H1 (cell line): ENCODE data around the gene THPO. TPM values are rescaled to one million over a fixed set of nuclear protein-coding genes. Genes with fewer than 3 reads are reported as not detected.

Experiments used
- CTCF ChIA-PET: fragments of 300-600 bp; sonication (Branson Sonifier 250); formaldehyde crosslinking; loops from one replicate; lab custom pipeline; 2021; ENCODE audit not compliant: partially characterized antibody; lab: Charles Lee
- POLR2A ChIA-PET: fragments of 300-600 bp; sonication (Branson Sonifier 250); formaldehyde crosslinking; loops from one replicate; lab custom pipeline; 2021; ENCODE audit warnings: inconsistent platforms; ENCODE audit not compliant: partially characterized antibody; lab: Charles Lee
- DNase-seq, 2 experiments: peaks; one replicate each; pipeline versions ENCODE4 v3.0.0 to v3.0.0-alpha.2; 2010 to 2022; ENCODE audit warnings: low spot score in 2 of 2, low read depth in 1 of 2, mixed read lengths in 1 of 2
- FAIRE-seq: peaks from 2 replicates; lab custom pipeline; 2011; peaks lifted over from hg19 to GRCh38; lab: Jason Lieb, UNC
- H2AFZ ChIP-seq: 2 replicates; pipeline ENCODE4 v1.8.1; 2012; ENCODE audit warnings: low read length, inconsistent platforms
- H2AK5ac ChIP-seq: 2 replicates; pipeline ENCODE4 v1.6.1; 2013; ENCODE audit warnings: low read depth, low read length
- H2BK120ac ChIP-seq: replicated peaks from 2 replicates; pipeline ENCODE3; 2013; ENCODE audit warnings: low read depth, low read length, inconsistent platforms
- H2BK12ac ChIP-seq: 2 replicates; pipeline ENCODE4 v1.6.1; 2013; ENCODE audit warnings: low read depth, low read length
- H2BK15ac ChIP-seq: 2 replicates; pipeline ENCODE4 v1.6.1; 2013; ENCODE audit warnings: low read length
- H2BK20ac ChIP-seq: 2 replicates; pipeline ENCODE4 v1.6.1; 2013; ENCODE audit warnings: low read length
- H2BK5ac ChIP-seq: 2 replicates; pipeline ENCODE4 v1.6.1; 2013; ENCODE audit warnings: low read depth, low read length
- H3K14ac ChIP-seq: 2 replicates; pipeline ENCODE4 v1.6.1; 2013; ENCODE audit warnings: inconsistent platforms; ENCODE audit not compliant: insufficient read length
- H3K18ac ChIP-seq: 2 replicates; pipeline ENCODE4 v1.6.1; 2013; ENCODE audit warnings: low read length; ENCODE audit errors: extremely low read depth
- H3K23ac ChIP-seq: 2 replicates; pipeline ENCODE4 v1.6.1; 2013; ENCODE audit warnings: inconsistent platforms; ENCODE audit not compliant: insufficient read length
- H3K23me2 ChIP-seq: 2 replicates; pipeline ENCODE4 v1.6.1; 2013; ENCODE audit warnings: low read depth, low read length
- H3K27ac ChIP-seq: 2 replicates; pipeline ENCODE4 v1.6.1; 2011; ENCODE audit warnings: low read depth, low read length, inconsistent platforms
- H3K27me3 ChIP-seq, 4 experiments: replicated peaks in 1 of 4; 1 replicate in 1 of 4; 2 replicates in 3 of 4; pipeline versions ENCODE4 v1.6.1 to v1.8.1; 2011 to 2013; ENCODE audit warnings: low read length in 3 of 4, mild to moderate bottlenecking in 3 of 4, inconsistent platforms in 2 of 4, mixed read lengths in 2 of 4, moderate library complexity in 1 of 4; ENCODE audit not compliant: control insufficient read depth in 3 of 4, insufficient read depth in 3 of 4; ENCODE audit errors: extremely low read depth in 1 of 4
- H3K36me3 ChIP-seq, 4 experiments: 2 replicates each; pipeline versions ENCODE4 v1.6.1 to v1.8.1; 2011 to 2013; ENCODE audit warnings: mild to moderate bottlenecking in 4 of 4, low read length in 3 of 4, moderate library complexity in 2 of 4, control low read depth in 1 of 4, inconsistent platforms in 1 of 4; ENCODE audit not compliant: insufficient read depth in 4 of 4, control insufficient read depth in 2 of 4
- H3K4ac ChIP-seq: replicated peaks from 2 replicates; pipeline ENCODE3; 2013; ENCODE audit warnings: low read length, low read depth, mixed read lengths, inconsistent platforms; ENCODE audit not compliant: insufficient read length
- H3K4me1 ChIP-seq, 4 experiments: replicated peaks in 1 of 4; 1 replicate in 1 of 4; 2 replicates in 3 of 4; pipeline versions ENCODE4 v1.6.1 to v1.8.1; 2011 to 2013; ENCODE audit warnings: low read length in 3 of 4, inconsistent platforms in 2 of 4, mixed read lengths in 1 of 4; ENCODE audit not compliant: insufficient read depth in 4 of 4, control insufficient read depth in 3 of 4
- H3K4me2 ChIP-seq, 2 experiments: 2 replicates each; pipeline versions ENCODE4 v1.6.1 to v1.8.1; 2011 to 2013; ENCODE audit warnings: low read depth in 2 of 2, low read length in 2 of 2, control low read depth in 1 of 2, inconsistent platforms in 1 of 2, mild to moderate bottlenecking in 1 of 2; ENCODE audit not compliant: insufficient read depth in 1 of 2
- H3K4me3 ChIP-seq, 4 experiments: fragments of 200-600, 300-600 bp in 1 of 4; sonication (generic), shearing (Covaris generic), sonication (Bioruptor Twin) in 1 of 4; 2 replicates each; pipeline versions ENCODE4 v1.5.1 to v1.8.1; 2011 to 2016; ENCODE audit warnings: low read length in 4 of 4, low read depth in 3 of 4, control low read depth in 2 of 4, inconsistent platforms in 2 of 4, mild to moderate bottlenecking in 2 of 4, mixed read lengths in 1 of 4, moderate library complexity in 1 of 4; ENCODE audit not compliant: insufficient read depth in 2 of 4; ENCODE audit errors: extremely low read depth in 1 of 4
- H3K56ac ChIP-seq: replicated peaks from 2 replicates; pipeline ENCODE3; 2013; ENCODE audit warnings: low read depth, mild to moderate bottlenecking, mixed read lengths, low read length, inconsistent platforms; ENCODE audit not compliant: insufficient read length
- H3K79me1 ChIP-seq: 2 replicates; pipeline ENCODE4 v1.6.1; 2013; ENCODE audit warnings: low read depth, low read length, control low read depth
- H3K79me2 ChIP-seq, 2 experiments: 2 replicates each; pipeline versions ENCODE4 v1.6.1 to v1.8.1; 2012 to 2013; ENCODE audit warnings: low read length in 2 of 2, mild to moderate bottlenecking in 2 of 2, inconsistent platforms in 1 of 2; ENCODE audit not compliant: insufficient read depth in 2 of 2, control insufficient read depth in 1 of 2
- H3K9ac ChIP-seq, 4 experiments: replicated peaks in 1 of 4; 1 replicate in 1 of 4; 2 replicates in 3 of 4; pipeline versions ENCODE4 v1.6.1 to v1.8.1; 2011 to 2013; ENCODE audit warnings: low read depth in 3 of 4, low read length in 3 of 4, control low read depth in 2 of 4, mild to moderate bottlenecking in 2 of 4, moderate library complexity in 2 of 4, inconsistent platforms in 1 of 4; ENCODE audit errors: extremely low read depth in 1 of 4
- H3K9me3 ChIP-seq, 2 experiments: 2 replicates each; pipeline versions ENCODE4 v1.6.1 to v1.8.1; 2012 to 2013; ENCODE audit warnings: mild to moderate bottlenecking in 2 of 2, moderate library complexity in 2 of 2, control low read depth in 1 of 2, inconsistent platforms in 1 of 2, low read depth in 1 of 2, low read length in 1 of 2, mixed read lengths in 1 of 2; ENCODE audit not compliant: insufficient read depth in 2 of 2
- H4K20me1 ChIP-seq, 2 experiments: replicated peaks in 1 of 2; 2 replicates each; pipeline versions ENCODE3 to v1.8.1; 2011 to 2013; ENCODE audit warnings: inconsistent platforms in 2 of 2, low read length in 2 of 2, mild to moderate bottlenecking in 1 of 2; ENCODE audit not compliant: insufficient read depth in 2 of 2, control insufficient read depth in 1 of 2
- H4K5ac ChIP-seq: 2 replicates; pipeline ENCODE4 v1.6.1; 2013; ENCODE audit warnings: low read length, low read depth, mixed read lengths, inconsistent platforms; ENCODE audit not compliant: insufficient read length
- H4K8ac ChIP-seq: 2 replicates; pipeline ENCODE4 v1.8.0; 2013; ENCODE audit warnings: mild to moderate bottlenecking, moderate library complexity, low read length, inconsistent platforms; ENCODE audit not compliant: insufficient read depth; ENCODE audit errors: extremely low read depth
- H4K91ac ChIP-seq: replicated peaks from 2 replicates; pipeline ENCODE3; 2013; ENCODE audit warnings: low read length, mixed read lengths, inconsistent platforms; ENCODE audit not compliant: insufficient read length
- EZH2 ChIP-seq: fragments of 200-600 bp; sonication (generic); IDR thresholded peaks from 2 replicates; pipeline ENCODE4 v1.7.1; 2012; ENCODE audit warnings: low read depth, mild to moderate bottlenecking, moderate library complexity, low read length, inconsistent platforms; ENCODE audit not compliant: severe bottlenecking
- GTF2F1 ChIP-seq: IDR thresholded peaks from 2 replicates; pipeline ENCODE4 v1.6.1; 2012; ENCODE audit warnings: low read depth, low read length, improper control_type of control experiment, borderline replicate concordance
- NRF1 ChIP-seq: IDR thresholded peaks from 2 replicates; pipeline ENCODE4 v1.6.1; 2011; ENCODE audit warnings: mild to moderate bottlenecking, low read depth, low read length, improper control_type of control experiment
- POLR2A ChIP-seq, 2 experiments: IDR thresholded peaks; 1 replicate in 1 of 2; 2 replicates in 1 of 2; pipeline ENCODE4 v1.6.1; 2011; ENCODE audit warnings: low read depth in 2 of 2, low read length in 2 of 2, mild to moderate bottlenecking in 2 of 2; ENCODE audit errors: control extremely low read depth in 1 of 2
- POU5F1 ChIP-seq: IDR thresholded peaks from 2 replicates; pipeline ENCODE4 v1.6.1; 2011; ENCODE audit warnings: low read depth, mild to moderate bottlenecking, low read length, moderate library complexity
- RNF2 ChIP-seq: fragments of 200-900, 300-1000 bp; sonication (generic); IDR thresholded peaks from 2 replicates; pipeline ENCODE4 v1.7.1; 2016; ENCODE audit warnings: borderline replicate concordance, low read depth, mild to moderate bottlenecking, antibody characterized with exemption, low read length; ENCODE audit not compliant: poor library complexity, severe bottlenecking; ENCODE audit errors: missing control alignments
- RXRA ChIP-seq: IDR thresholded peaks from 2 replicates; pipeline ENCODE4 v1.6.1; 2011; ENCODE audit warnings: low read depth, mild to moderate bottlenecking, low read length, moderate library complexity; ENCODE audit not compliant: insufficient read depth
- SIX5 ChIP-seq: IDR thresholded peaks from 2 replicates; pipeline ENCODE4 v1.6.1; 2011; ENCODE audit warnings: mild to moderate bottlenecking, low read depth, low read length
- SP1 ChIP-seq: IDR thresholded peaks from 2 replicates; pipeline ENCODE4 v1.6.1; 2011; ENCODE audit warnings: low read depth, low read length
- SRF ChIP-seq: IDR thresholded peaks from 2 replicates; pipeline ENCODE4 v1.6.1; 2011; ENCODE audit warnings: mild to moderate bottlenecking, low read depth, low read length, moderate library complexity
- YY1 ChIP-seq: IDR thresholded peaks from 2 replicates; pipeline ENCODE4 v1.6.1; 2011; ENCODE audit warnings: low read depth, mild to moderate bottlenecking, low read length
- ZNF274 ChIP-seq: IDR thresholded peaks from 2 replicates; pipeline ENCODE4 v1.7.0; 2012; ENCODE audit warnings: low read length, borderline replicate concordance; ENCODE audit errors: extremely low read depth
- WGBS, 2 experiments: shearing (Covaris generic) in 1 of 2; methylation state at CpG; one replicate each; pipeline versions ENCODE4 v1.1.6 to v1.1.7; 2013 to 2015; ENCODE audit warnings: low lambda C conversion rate in 2 of 2, mixed read lengths in 2 of 2, inconsistent platforms in 1 of 2, low coverage in 1 of 2, missing lambda C conversion rate in 1 of 2; ENCODE audit not compliant: insufficient replicate concordance in 2 of 2, insufficient coverage in 1 of 2, insufficient read length in 1 of 2; ENCODE audit errors: extremely low coverage in 1 of 2, missing lambda C conversion rate in 1 of 2; 5-methylcytosine and 5-hydroxymethylcytosine counted together
- polyA plus RNA-seq, 7 experiments: library from polyadenylated mRNA; depleted of rRNA in 3 of 7; stranded (reverse) in 5 of 7; unstranded in 2 of 7; fragments of >200 nt in 5 of 7; fragments of 200-250 nt in 2 of 7; gene quantifications; 1 replicate in 5 of 7; 2 replicates in 1 of 7; 4 replicates in 1 of 7; pipeline versions ENCODE4 v1.2.1 to v1.2.3, GENCODE V29; 2011 to 2013; ENCODE audit warnings: missing spikeins in 2 of 7, mixed read lengths in 2 of 7
- total RNA-seq: library from RNA; stranded (reverse); fragmentation: NEBNext Ultra II Directional; extraction: Animal tissue kit (Norgen Biotek cat#: 25700); gene quantifications from 2 replicates; pipeline ENCODE4 v1.2.1, GENCODE V29; 2021
- TF ChIP-seq, protein P1 (sequence below): IDR thresholded peaks from 2 replicates; pipeline ENCODE4 v1.6.1; 2012; ENCODE audit warnings: low read length, inconsistent platforms

THPO gene
- total and polyA plus RNA-seq, 2 of the 8 experiments (the other 6 are each of a cell fraction or from before 2014, with no cell fraction given): 0.82 to 1.2 TPM

DNA sequence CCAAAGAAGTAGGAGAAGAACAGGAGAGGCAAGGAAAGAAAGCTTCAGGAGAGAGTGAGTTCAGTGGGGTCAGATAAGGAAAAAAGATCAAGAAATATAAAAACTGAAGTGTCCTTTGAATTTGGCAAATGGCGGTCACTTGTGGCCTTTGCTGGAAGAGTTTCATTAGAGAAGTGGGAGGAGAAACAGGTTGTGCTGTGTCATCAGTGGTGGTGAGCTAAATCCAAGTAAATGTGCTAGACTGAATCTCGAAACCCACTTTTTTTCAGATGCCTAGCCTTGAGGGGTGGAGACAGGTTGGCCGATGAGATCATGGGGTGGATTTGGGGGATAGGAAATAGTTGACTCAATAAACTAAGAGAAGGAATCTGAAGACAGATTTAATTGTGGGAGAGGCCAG lies 45.6 kb upstream of the THPO start:
- H2AFZ ChIP-seq: no peak overlapping the region
- no peak overlapping the region for H3K18ac ChIP-seq
- H2BK15ac ChIP-seq: no peak overlapping the region
- H3K9ac ChIP-seq: no peak overlapping the region
- no peaks in the 10 kb centered on the region for H3K36me3 ChIP-seq
- no peaks in the 10 kb centered on the region for H3K27me3 ChIP-seq
- no peak overlapping the region for H3K4ac ChIP-seq
- H3K56ac ChIP-seq: no peak overlapping the region
- no peak overlapping the region for H4K8ac ChIP-seq
- FAIRE-seq (no peak), DNase-seq (no peak)
- H3K4me2 ChIP-seq: no peak overlapping the region
- H3K27ac ChIP-seq: no peak overlapping the region
- no peak overlapping the region for H2BK5ac ChIP-seq
- no peak overlapping the region for H4K5ac ChIP-seq
- H3K79me1 ChIP-seq: no peaks in the 10 kb centered on the region
- POLR2A ChIA-PET: no interaction called here
- no peaks in the 10 kb centered on the region for H3K4me1 ChIP-seq
- H3K4me3 ChIP-seq: no peak overlapping the region
- CTCF ChIA-PET: interaction anchor here (0.5 to 3.1 kb wide), 9 partner anchors 8 to 123 kb away, joined by 3 to 22 read pairs (median 3); no protein-coding TSS in a partner anchor
- no peak overlapping the region for H3K14ac ChIP-seq
- H3K9me3 ChIP-seq: no peaks in the 10 kb centered on the region; a peak in 1 of 4 replicates
- H3K79me2 ChIP-seq: no peaks in the 10 kb centered on the region
- H4K20me1 ChIP-seq: no peaks in the 10 kb centered on the region
- H2AK5ac ChIP-seq: no peak overlapping the region
- peaks cover 1% of the 10 kb centered on the region; the same call in 1 of the 2 replicates for H3K23me2 ChIP-seq
- 91% methylated on average over 3 of the region's 3 CpGs; no CpG with 5 or more reads in 1 of the 2 experiments for WGBS, 2 experiments
- no peak overlapping the region for H4K91ac ChIP-seq
- no peak overlapping the region for H2BK20ac ChIP-seq
- H2BK12ac ChIP-seq: no peak overlapping the region
- no peak overlapping the region for H2BK120ac ChIP-seq
- H3K23ac ChIP-seq: no peak overlapping the region
- TF ChIP-seq POU5F1: no peak
- no peak for TF ChIP-seq SRF
- TF ChIP-seq SIX5: no peak
- TF ChIP-seq YY1: no peak
- no peak for TF ChIP-seq EZH2
- TF ChIP-seq RNF2: no peak
- no peak for TF ChIP-seq NRF1
- TF ChIP-seq RXRA: no peak
- no peak for TF ChIP-seq GTF2F1
- TF ChIP-seq POLR2A (IDR thresholded peaks at IDR 0.05; ENCODE audit: control extremely low read depth in 1 of 2, low read depth in 2 of 2, low read length in 2 of 2): no peak
- TF ChIP-seq SP1: no peak
- TF ChIP-seq ZNF274: no peak
- TF ChIP-seq, protein P1, sequence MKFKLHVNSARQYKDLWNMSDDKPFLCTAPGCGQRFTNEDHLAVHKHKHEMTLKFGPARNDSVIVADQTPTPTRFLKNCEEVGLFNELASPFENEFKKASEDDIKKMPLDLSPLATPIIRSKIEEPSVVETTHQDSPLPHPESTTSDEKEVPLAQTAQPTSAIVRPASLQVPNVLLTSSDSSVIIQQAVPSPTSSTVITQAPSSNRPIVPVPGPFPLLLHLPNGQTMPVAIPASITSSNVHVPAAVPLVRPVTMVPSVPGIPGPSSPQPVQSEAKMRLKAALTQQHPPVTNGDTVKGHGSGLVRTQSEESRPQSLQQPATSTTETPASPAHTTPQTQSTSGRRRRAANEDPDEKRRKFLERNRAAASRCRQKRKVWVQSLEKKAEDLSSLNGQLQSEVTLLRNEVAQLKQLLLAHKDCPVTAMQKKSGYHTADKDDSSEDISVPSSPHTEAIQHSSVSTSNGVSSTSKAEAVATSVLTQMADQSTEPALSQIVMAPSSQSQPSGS: no peak
